B cell (primary cell): ENCODE results near the gene PROM2. TPM values are rescaled to one million over a fixed set of nuclear protein-coding genes. Genes with fewer than 3 reads are reported as not detected.

Experiments used
- ATAC-seq: fragments of 200-7000 bp; cut with Tn5 transposase; one replicate; pipeline ENCODE4 v1.10.0; 2021; ENCODE audit warnings: low read depth, mild to moderate bottlenecking, moderate number of reproducible peaks, moderate library complexity
- CTCF ChIA-PET: fragments of 350-600 bp; sonication (Branson Sonifier 250); formaldehyde crosslinking; loops from one replicate; lab custom pipeline; 2021; ENCODE audit warnings: antibody characterized with exemption, inconsistent platforms; lab: Charles Lee
- POLR2A ChIA-PET: fragments of 350-600 bp; sonication (Branson Sonifier 250); formaldehyde crosslinking; loops from one replicate; lab custom pipeline; 2021; ENCODE audit warnings: antibody characterized with exemption; lab: Charles Lee
- DNase-seq: peaks from one replicate; pipeline ENCODE4 v3.0.0; 2013
- H2AFZ ChIP-seq: 2 replicates; pipeline ENCODE4 v1.6.1; 2012; ENCODE audit warnings: mild to moderate bottlenecking, low read depth, low read length; ENCODE audit not compliant: insufficient read depth, poor library complexity, severe bottlenecking
- H3K27ac ChIP-seq, 2 donors: 1 replicate in 1 of 2; 2 replicates in 1 of 2; pipeline ENCODE4 v1.5.1; 2012 to 2013; ENCODE audit warnings: low read length in 2 of 2, mild to moderate bottlenecking in 2 of 2, moderate library complexity in 1 of 2
- H3K27me3 ChIP-seq, 4 experiments: fragments of 200-600 bp in 1 of 4; sonication (generic) in 1 of 4; replicated peaks in 1 of 4; 1 replicate in 2 of 4; 2 replicates in 2 of 4; pipeline versions ENCODE4 v1.6.1 to v1.7.0; 2013 to 2016; ENCODE audit warnings: low read length in 3 of 4, mild to moderate bottlenecking in 2 of 4, mixed read lengths in 1 of 4, moderate library complexity in 1 of 4; ENCODE audit not compliant: insufficient read depth in 4 of 4, control insufficient read depth in 3 of 4; ENCODE audit errors: control extremely low read depth in 1 of 4
- H3K36me3 ChIP-seq, 2 experiments: replicated peaks in 1 of 2; 1 replicate in 1 of 2; 2 replicates in 1 of 2; pipeline versions ENCODE4 v1.6.1 to v1.7.1; 2013; ENCODE audit warnings: low read length in 1 of 2; ENCODE audit not compliant: insufficient read depth in 2 of 2, control insufficient read depth in 1 of 2; ENCODE audit errors: control extremely low read depth in 1 of 2, extremely low read depth in 1 of 2
- H3K4me1 ChIP-seq, 2 donors: fragments of 200-600 bp in 1 of 2; sonication (generic) in 1 of 2; 1 replicate in 1 of 2; 2 replicates in 1 of 2; pipeline versions ENCODE4 v1.5.1 to v1.6.1; 2013 to 2017; ENCODE audit warnings: low read length in 2 of 2; ENCODE audit not compliant: control insufficient read depth in 2 of 2, insufficient read depth in 2 of 2
- H3K4me2 ChIP-seq: replicated peaks from 2 replicates; pipeline ENCODE3; 2012; ENCODE audit warnings: mild to moderate bottlenecking, low read depth, low read length; ENCODE audit not compliant: poor library complexity, severe bottlenecking
- H3K4me3 ChIP-seq, 5 experiments: fragments of 200-600 bp in 1 of 5; sonication (generic) in 1 of 5; 1 replicate in 3 of 5; 2 replicates in 2 of 5; pipeline versions ENCODE4 v1.5.1 to v1.7.0; 2011 to 2016; ENCODE audit warnings: low read length in 4 of 5, mild to moderate bottlenecking in 4 of 5, low read depth in 2 of 5, control low read depth in 1 of 5, moderate library complexity in 1 of 5; ENCODE audit not compliant: insufficient read depth in 1 of 5; ENCODE audit errors: control extremely low read depth in 1 of 5, extremely low read depth in 1 of 5
- H3K79me2 ChIP-seq: fragments of 200-600 bp; sonication (generic); one replicate; pipeline ENCODE4 v1.6.0; 2016; ENCODE audit warnings: low read length; ENCODE audit not compliant: control insufficient read depth, insufficient read depth
- H3K9ac ChIP-seq: fragments of 200-600 bp; sonication (generic); 2 replicates; pipeline ENCODE4 v1.6.1; 2017; ENCODE audit warnings: mild to moderate bottlenecking, low read length, moderate library complexity
- H3K9me3 ChIP-seq, 3 donors: one replicate each; pipeline versions ENCODE4 v1.6.1 to v1.7.1; 2013; ENCODE audit warnings: low read length in 2 of 3; ENCODE audit not compliant: control insufficient read depth in 2 of 3, insufficient read depth in 1 of 3; ENCODE audit errors: control extremely low read depth in 1 of 3
- H4K20me1 ChIP-seq: 2 replicates; pipeline ENCODE4 v1.6.0; 2012; ENCODE audit warnings: mild to moderate bottlenecking, low read length; ENCODE audit not compliant: insufficient read depth, control insufficient read depth, poor library complexity, severe bottlenecking
- H3K27ac Mint-ChIP-seq: one replicate; pipeline ENCODE4 v1.8.0; 2021; ENCODE audit warnings: mixed read lengths
- H3K27me3 Mint-ChIP-seq: one replicate; pipeline ENCODE4 v1.8.0; 2021; ENCODE audit warnings: mixed read lengths
- H3K4me1 Mint-ChIP-seq: one replicate; pipeline ENCODE4 v1.8.0; 2021; ENCODE audit warnings: mixed read lengths
- H3K4me3 Mint-ChIP-seq: one replicate; pipeline ENCODE4 v1.8.0; 2021; ENCODE audit warnings: mixed read lengths
- H3K9me3 Mint-ChIP-seq: one replicate; pipeline ENCODE4 v1.8.0; 2022; ENCODE audit warnings: mixed read lengths; ENCODE audit not compliant: insufficient read depth
- CTCF ChIP-seq: fragments of 200-600 bp; IDR thresholded peaks from one replicate; pipeline ENCODE4 v1.8.0; 2022; ENCODE audit warnings: antibody characterized with exemption, mild to moderate bottlenecking
- EZH2 ChIP-seq: IDR thresholded peaks from 2 replicates; pipeline ENCODE4 v1.6.1; 2012; ENCODE audit warnings: borderline replicate concordance, low read depth, mild to moderate bottlenecking, moderate library complexity, low read length; ENCODE audit not compliant: insufficient read depth, poor library complexity, severe bottlenecking
- WGBS: methylation state at CpG from one replicate; pipeline ENCODE4 v1.1.5; 2013; ENCODE audit warnings: missing lambda C conversion rate; ENCODE audit not compliant: insufficient coverage; 5-methylcytosine and 5-hydroxymethylcytosine counted together
- intact Hi-C: fragments of 100-400 bp; cut with micrococcal nuclease; formaldehyde crosslinking; loops from one replicate; pipeline ENCODE4 v1.10.0; 2022
- polyA plus RNA-seq: library from polyadenylated mRNA; depleted of rRNA; stranded (reverse); fragments of >200 nt; gene quantifications from 2 replicates; pipeline ENCODE4 v1.2.3, GENCODE V29; 2012
- total RNA-seq, 2 donors: library from RNA; stranded (reverse); fragments of 120-200 nt in 1 of 2; gene quantifications; 1 replicate in 1 of 2; 2 replicates in 1 of 2; pipeline versions ENCODE4 v1.2.3 to v1.2.4, GENCODE V29; 2013 to 2022

PROM2 gene
- total and polyA plus RNA-seq, 2 donors (not counting 1 experiment from before 2014, with no cell fraction given): 0.67 to 1.3 TPM

- WGBS: 91% methylated on average over 11 of the region's 12 CpGs
- ChIA-PET CTCF (no interaction called here), POLR2A (no interaction called here)
- Mint-ChIP-seq H3K27me3 (peaks cover 3% of the 10 kb centered on the region), H3K27ac (no peak overlapping the region), H3K4me1 (no peaks in the 10 kb centered on the region), H3K4me3 (no peak overlapping the region), H3K9me3 (no peaks in the 10 kb centered on the region)
- Histone ChIP-seq H3K36me3 (no peaks in the 10 kb centered on the region), H3K27me3 (no peaks in the 10 kb centered on the region), H4K20me1 (no peaks in the 10 kb centered on the region), H3K9me3 (no peaks in the 10 kb centered on the region), H3K4me3 (no peak overlapping the region), H3K4me2 (no peak overlapping the region), H3K4me1 (no peaks in the 10 kb centered on the region), H3K9ac (no peak overlapping the region), H3K27ac (no peak overlapping the region), H2AFZ (no peak overlapping the region), H3K79me2 (no peaks in the 10 kb centered on the region)
- TF ChIP-seq CTCF (no peak), EZH2 (no peak)
- intact Hi-C loops: no loop called here
- DNase-seq (no peak), ATAC-seq (no peak)
Observed at GRCh38 chr2:95308426-95308990, 34.3 kb downstream of the PROM2 start.

- ChIA-PET POLR2A (no interaction called here), CTCF (no interaction called here)
- no peaks in the 10 kb centered on the region for H3K9me3 Mint-ChIP-seq
- no peak overlapping the region for H3K4me3 Mint-ChIP-seq
- no peak overlapping the region for H2AFZ ChIP-seq
- no peak overlapping the region for H3K27ac ChIP-seq
- H3K27me3 Mint-ChIP-seq: peaks cover 3% of the 10 kb centered on the region
- no peak for DNase-seq
- no peak for TF ChIP-seq EZH2
- TF ChIP-seq CTCF: no peak
- no peak overlapping the region for H3K4me2 ChIP-seq
- no peak for ATAC-seq
- H3K4me1 Mint-ChIP-seq: no peaks in the 10 kb centered on the region
- no peak overlapping the region for H3K27ac Mint-ChIP-seq
- no peaks in the 10 kb centered on the region for H3K79me2 ChIP-seq
- 85% methylated on average over 7 of the region's 8 CpGs for WGBS
- no peaks in the 10 kb centered on the region for H4K20me1 ChIP-seq
- intact Hi-C loops: no loop called here
- no peaks in the 10 kb centered on the region for H3K36me3 ChIP-seq
- H3K9ac ChIP-seq: no peak overlapping the region
- no peaks in the 10 kb centered on the region for H3K4me1 ChIP-seq
- no peaks in the 10 kb centered on the region for H3K9me3 ChIP-seq
- no peaks in the 10 kb centered on the region for H3K27me3 ChIP-seq
- no peak overlapping the region for H3K4me3 ChIP-seq
Observed at GRCh38 chr2:95309599-95309998, 35.4 kb downstream of the PROM2 start.
